Endodermal cell (in vitro differentiated cells): ENCODE data around the gene DPM3. TPM values are rescaled to one million over a fixed set of nuclear protein-coding genes. Genes with fewer than 3 reads are reported as not detected.
A peak's percentile ranks its signal among the peaks of the same experiment; 100 is the strongest.

Experiments used
- DNase-seq: peaks from one replicate; pipeline ENCODE4 v3.0.0-alpha.2; 2017
- H3K27ac ChIP-seq: 2 replicates; pipeline ENCODE4 v1.5.1; 2013; ENCODE audit warnings: mild to moderate bottlenecking, low read depth, low read length, moderate library complexity
- H3K27me3 ChIP-seq: 2 replicates; pipeline ENCODE4 v1.6.1; 2013; ENCODE audit warnings: mild to moderate bottlenecking, low read length, moderate library complexity; ENCODE audit not compliant: insufficient read depth, control insufficient read depth, poor library complexity, severe bottlenecking
- H3K36me3 ChIP-seq: 2 replicates; pipeline ENCODE4 v1.7.0; 2013; ENCODE audit warnings: mild to moderate bottlenecking, low read length, moderate library complexity; ENCODE audit not compliant: control insufficient read depth, insufficient read depth
- H3K4me1 ChIP-seq: one replicate; pipeline ENCODE4 v1.7.0; 2013; ENCODE audit warnings: low read length; ENCODE audit not compliant: control insufficient read depth, insufficient read depth
- H3K4me3 ChIP-seq: 2 replicates; pipeline ENCODE4 v1.5.1; 2013; ENCODE audit warnings: mild to moderate bottlenecking, low read length, moderate library complexity
- H3K9ac ChIP-seq: 2 replicates; pipeline ENCODE4 v1.6.1; 2013; ENCODE audit warnings: mild to moderate bottlenecking, low read length, moderate library complexity; ENCODE audit not compliant: poor library complexity, severe bottlenecking; ENCODE audit errors: extremely low read depth
- H3K9me3 ChIP-seq: 2 replicates; pipeline ENCODE4 v1.6.1; 2013; ENCODE audit warnings: mild to moderate bottlenecking, low read length, moderate library complexity; ENCODE audit not compliant: control insufficient read depth
- H3K27ac Mint-ChIP-seq: 2 replicates; pipeline ENCODE4 v1.8.0; 2020; ENCODE audit warnings: mixed read lengths
- H3K27me3 Mint-ChIP-seq: 2 replicates; pipeline ENCODE4 v1.8.0; 2021; ENCODE audit warnings: mild to moderate bottlenecking, mixed read lengths; ENCODE audit not compliant: insufficient read depth
- H3K36me3 Mint-ChIP-seq: 2 replicates; pipeline ENCODE4 v1.8.0; 2020; ENCODE audit warnings: low read depth, mixed read lengths
- H3K4me1 Mint-ChIP-seq: 2 replicates; pipeline ENCODE4 v1.8.0; 2020; ENCODE audit warnings: mixed read lengths
- H3K4me3 Mint-ChIP-seq: 2 replicates; pipeline ENCODE4 v1.8.0; 2020; ENCODE audit warnings: mild to moderate bottlenecking, moderate library complexity, mixed read lengths
- H3K9me3 Mint-ChIP-seq: 2 replicates; pipeline ENCODE4 v1.8.0; 2020; ENCODE audit warnings: mild to moderate bottlenecking, mixed read lengths
- CTCF ChIP-seq: fragments of 200-600 bp; sonication (generic); conservative IDR thresholded peaks from 2 replicates; pipeline ENCODE4 v1.5.0; 2021; ENCODE audit warnings: antibody characterized with exemption, mild to moderate bottlenecking
- WGBS, 2 experiments: methylation state at CpG; one replicate each; pipeline versions ENCODE4 v1.1.5 to v1.1.7; 2013; ENCODE audit warnings: missing lambda C conversion rate in 2 of 2, mixed read lengths in 1 of 2; ENCODE audit not compliant: insufficient coverage in 1 of 2, insufficient read length in 1 of 2; 5-methylcytosine and 5-hydroxymethylcytosine counted together
- total RNA-seq, 2 donors: library from RNA; stranded (reverse); fragmentation: NEBNext Ultra II Directional in 1 of 2; extraction: Animal tissue kit (Norgen Biotek cat#: 25700) in 1 of 2; gene quantifications; 2 replicates in 1 of 2; 3 replicates in 1 of 2; pipeline ENCODE4 v1.2.1, GENCODE V29; 2021

Gene DPM3
- total RNA-seq, 2 donors from 2014 or later: 48.8 to 73.4 TPM

- TF ChIP-seq CTCF: peak; percentile 70
- H3K36me3 Mint-ChIP-seq: no peaks in the 10 kb centered on the region
- no peak overlapping the region for H3K27ac ChIP-seq
- peak; percentile 70 for DNase-seq
- no peak overlapping the region for H3K4me3 Mint-ChIP-seq
- WGBS, 2 experiments: 63 to 64% methylated on average over 6 to 13 of the region's 13 CpGs
- no peak overlapping the region for H3K9ac ChIP-seq
- peaks cover 2% of the 10 kb centered on the region for H3K4me1 ChIP-seq
- H3K4me1 Mint-ChIP-seq: peaks cover 3% of the 10 kb centered on the region
- H3K4me3 ChIP-seq: no peak overlapping the region
- no peaks in the 10 kb centered on the region for H3K36me3 ChIP-seq
- no peak overlapping the region for H3K27ac Mint-ChIP-seq
- peaks cover 1% of the 10 kb centered on the region for H3K9me3 Mint-ChIP-seq
- peaks cover 45% of the 10 kb centered on the region for H3K27me3 Mint-ChIP-seq
- H3K9me3 ChIP-seq: no peaks in the 10 kb centered on the region
- H3K27me3 ChIP-seq: peaks cover 25% of the 10 kb centered on the region
Measured at GRCh38 chr1:155093911-155094621, 46.3 kb downstream of the DPM3 start.

GRCh38 chr1:155092641-155093040, 47.7 kb downstream of the DPM3 start:
- H3K27ac Mint-ChIP-seq: no peak overlapping the region

GRCh38 chr1:155092131-155092530, 48.2 kb downstream of the DPM3 start:
- Histone ChIP-seq H3K9ac (no peak overlapping the region), H3K4me3 (no peak overlapping the region), H3K4me1 (peaks cover 2% of the 10 kb centered on the region), H3K36me3 (no peaks in the 10 kb centered on the region), H3K27ac (no peak overlapping the region), H3K9me3 (no peaks in the 10 kb centered on the region), H3K27me3 (peaks cover 25% of the 10 kb centered on the region)
- Mint-ChIP-seq H3K4me1 (peaks cover 3% of the 10 kb centered on the region), H3K9me3 (no peaks in the 10 kb centered on the region), H3K4me3 (no peak overlapping the region), H3K27ac (no peak overlapping the region), H3K36me3 (no peaks in the 10 kb centered on the region), H3K27me3 (peaks cover 51% of the 10 kb centered on the region)
- 88 to 96% methylated on average over 5 to 6 of the region's 6 CpGs for WGBS, 2 experiments
- no peak for DNase-seq
- TF ChIP-seq CTCF: no peak

More at GRCh38 chr1:155092641-155093040, 47.7 kb downstream of the DPM3 start:
- no peaks in the 10 kb centered on the region for H3K36me3 ChIP-seq
- no peaks in the 10 kb centered on the region for H3K9me3 Mint-ChIP-seq
- peaks cover 3% of the 10 kb centered on the region for H3K4me1 Mint-ChIP-seq
- peaks cover 47% of the 10 kb centered on the region for H3K27me3 Mint-ChIP-seq
- peaks cover 25% of the 10 kb centered on the region for H3K27me3 ChIP-seq
- no peaks in the 10 kb centered on the region for H3K9me3 ChIP-seq
- WGBS, 2 experiments: 92 to 100% methylated on average over 4 to 12 of the region's 12 CpGs
- H3K36me3 Mint-ChIP-seq: no peaks in the 10 kb centered on the region
- no peak for DNase-seq
- TF ChIP-seq CTCF: no peak
- no peak overlapping the region for H3K4me3 Mint-ChIP-seq
- H3K4me1 ChIP-seq: peaks cover 2% of the 10 kb centered on the region
- no peak overlapping the region for H3K27ac ChIP-seq
- no peak overlapping the region for H3K9ac ChIP-seq
- H3K4me3 ChIP-seq: no peak overlapping the region
